HEK293T (cell line): Measurements from ENCODE around the gene ASB2.

Source experiments
- ELF4 ChIP-seq: fragments of 450-650 bp; IDR thresholded peaks from 2 replicates; pipeline ENCODE4 v1.6.1; 2017; ENCODE audit warnings: antibody characterized with exemption
- FOXM1 ChIP-seq: fragments of 450-650 bp; IDR thresholded peaks from 2 replicates; pipeline ENCODE4 v1.6.1; 2017; ENCODE audit warnings: mild to moderate bottlenecking, borderline replicate concordance
- L3MBTL2 ChIP-seq: fragments of 450-650 bp; conservative IDR thresholded peaks from 2 replicates; pipeline ENCODE4 v1.6.1; 2016; ENCODE audit warnings: mild to moderate bottlenecking
- SP1 ChIP-seq: fragments of 450-650 bp; IDR thresholded peaks from 2 replicates; pipeline ENCODE4 v1.6.1; 2017
- ZNF384 ChIP-seq: fragments of 450-650 bp; IDR thresholded peaks from 2 replicates; pipeline ENCODE4 v1.6.1; 2016

- TF ChIP-seq SP1 (no peak), ELF4 (no peak), L3MBTL2 (no peak), FOXM1 (no peak), ZNF384 (no peak)
These were observed 49.2 kb downstream of the ASB2 start, which contains the start of gene FAM181A for GRCh38 chr14:93926873-93927799.
